Measurements from ENCODE around the gene C20orf173. TPM values are rescaled to one million over a fixed set of nuclear protein-coding genes. Genes with fewer than 3 reads are reported as not detected.
"Not testable (repeated sequence)": the region's sequence is repeated elsewhere in the genome, so short reads cannot be mapped to it uniquely, and the experiment has no call there.

Gene C20orf173
- total RNA-seq, 1 experiment from 2014 or later = not detected

DNA sequence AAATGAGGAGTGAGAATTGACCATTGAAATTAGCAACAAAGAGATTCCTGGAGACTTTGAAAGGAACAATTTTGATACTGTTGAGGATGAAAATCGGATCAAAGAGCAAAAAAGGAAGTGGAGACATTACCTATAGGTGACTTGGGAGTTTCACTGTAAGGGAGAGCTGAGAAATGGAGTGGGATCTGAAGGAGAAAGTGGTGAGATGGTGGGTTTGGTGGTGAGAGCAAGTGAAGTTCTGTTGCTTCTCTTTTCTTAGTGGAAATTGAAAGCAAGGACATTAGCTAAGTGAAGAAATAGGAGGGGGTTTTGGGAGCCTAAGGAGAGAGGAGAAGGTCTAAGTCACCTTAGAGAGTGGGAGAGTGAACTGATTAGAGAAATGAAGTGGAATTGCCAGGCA, 16.7 kb upstream of the C20orf173 start:
- DNase-seq (ENCODE audit: low read depth) = no peak

- DNase-seq (ENCODE audit: low read depth) = peak; percentile 29
These were observed 15.5 kb upstream of the C20orf173 start for GRCh38 chr20:35544941-35545340.

DNA sequence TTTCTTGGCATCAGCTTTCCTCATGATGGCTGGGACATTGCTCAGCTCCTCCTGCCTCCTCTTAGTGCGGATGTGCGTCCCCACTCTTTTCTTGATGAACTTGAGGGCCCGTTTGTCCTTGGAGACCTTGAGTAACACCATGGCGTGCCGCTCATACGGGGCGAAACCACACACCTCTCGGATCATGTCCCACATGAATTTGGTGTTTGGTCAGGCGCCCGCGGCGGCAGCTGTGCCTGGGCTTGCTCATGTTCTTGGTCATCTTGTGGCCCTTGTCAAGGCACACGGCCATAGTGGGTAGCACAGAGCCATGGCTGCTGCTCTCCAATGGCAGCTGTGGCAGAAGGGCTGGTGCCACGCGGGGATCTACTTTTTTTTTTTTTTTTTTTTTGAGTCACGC, 15.0 kb upstream of the C20orf173 start:
- DNase-seq (ENCODE audit: low read depth) = no peak

- no peak for DNase-seq (ENCODE audit: low read depth)
These were observed 13.5 kb upstream of the C20orf173 start for GRCh38 chr20:35542990-35543389.

GRCh38 chr20:35541783-35542662, 12.6 kb upstream of the C20orf173 start, which contains the start of gene ERGIC3:
Gene ERGIC3, plus strand, starts transcription at chr20:35542078. Its CDS starts 20 bp downstream, at chr20:35542098.
- peak; percentile 93 for DNase-seq (ENCODE audit: low read depth)

- DNase-seq (ENCODE audit: low read depth) = peak; percentile 25
These were observed 11.8 kb upstream of the C20orf173 start for GRCh38 chr20:35541118-35541782.

- no peak for DNase-seq (ENCODE audit: low read depth)
These were observed 10.3 kb upstream of the C20orf173 start for GRCh38 chr20:35539756-35540212.

- no peak for DNase-seq (ENCODE audit: low read depth)
These were observed 2.2 kb downstream of the C20orf173 start for GRCh38 chr20:35527122-35527769.

DNA sequence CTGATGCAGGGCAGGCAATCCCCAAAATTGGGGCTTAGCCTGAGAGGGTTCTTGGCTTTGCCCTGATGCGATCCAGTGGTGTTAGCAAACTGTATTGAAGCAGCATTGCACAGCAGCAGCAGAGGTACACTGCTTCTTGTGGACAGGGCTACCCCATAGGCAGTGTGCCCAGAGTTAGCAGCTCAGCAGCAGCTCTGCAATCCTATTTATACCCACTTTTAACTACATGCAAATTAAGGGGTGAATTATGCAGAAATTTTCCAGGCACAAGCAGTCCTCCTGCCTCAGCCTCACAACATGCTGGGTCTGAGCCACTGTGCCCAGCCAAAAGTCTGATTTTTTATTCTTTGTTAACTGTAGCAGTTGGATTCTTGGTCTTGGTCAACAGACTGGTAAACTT, 3.8 kb downstream of the C20orf173 start:
- DNase-seq (ENCODE audit: low read depth) = no peak

DNA sequence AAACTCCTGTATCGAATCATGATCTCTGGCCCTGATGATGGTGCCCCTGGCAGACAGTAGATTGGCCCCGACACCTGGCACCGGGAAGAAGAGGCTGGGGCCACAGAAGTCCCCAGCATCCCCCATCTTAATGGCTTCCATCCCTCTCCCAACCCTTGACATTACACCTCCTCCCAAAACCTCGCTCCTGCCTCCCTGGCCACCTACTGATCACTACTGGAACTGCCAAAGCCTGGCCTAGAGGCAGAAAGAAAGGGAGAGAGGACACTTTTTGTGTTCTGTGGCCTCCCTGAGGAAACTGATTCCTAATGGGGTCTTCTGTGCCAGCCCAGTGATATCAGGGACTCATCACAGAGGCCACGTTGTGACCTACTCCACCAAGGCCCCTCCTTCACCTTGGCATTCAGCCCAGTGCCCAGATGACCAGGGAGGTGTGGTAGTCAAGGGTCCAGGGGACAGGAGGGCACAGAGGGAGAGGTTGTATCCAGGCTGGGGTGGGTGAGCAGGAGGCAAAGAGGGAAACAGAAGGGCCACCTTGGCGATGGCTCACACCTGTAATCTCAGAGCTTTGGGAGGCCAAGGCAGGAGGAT, 6.1 kb downstream of the C20orf173 start:
- DNase-seq (ENCODE audit: low read depth) = peak; percentile 15

DNA sequence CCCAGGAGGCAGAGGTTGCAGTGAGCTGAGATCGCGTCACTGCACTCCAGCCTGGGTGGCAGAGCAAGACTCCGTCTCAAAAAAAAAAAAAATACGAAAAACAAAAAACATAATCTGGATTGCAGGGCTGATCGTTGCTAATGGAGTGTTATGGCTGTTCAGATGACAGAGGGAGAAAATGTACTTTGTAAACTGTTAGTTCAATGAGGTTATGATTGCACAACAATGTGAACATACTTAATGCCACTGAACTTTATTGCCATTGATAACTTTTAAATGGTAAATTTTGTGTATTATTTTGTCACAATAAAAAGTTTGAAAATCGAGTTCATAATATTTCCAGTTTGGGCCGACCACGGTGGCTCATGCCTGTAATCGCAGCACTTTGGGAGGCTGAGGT, 10.5 kb downstream of the C20orf173 start:
- DNase-seq (ENCODE audit: low read depth) = no peak

- DNase-seq (ENCODE audit: low read depth) = not testable (repeated sequence)
These were observed 11.7 kb downstream of the C20orf173 start for GRCh38 chr20:35517767-35518166.

DNA sequence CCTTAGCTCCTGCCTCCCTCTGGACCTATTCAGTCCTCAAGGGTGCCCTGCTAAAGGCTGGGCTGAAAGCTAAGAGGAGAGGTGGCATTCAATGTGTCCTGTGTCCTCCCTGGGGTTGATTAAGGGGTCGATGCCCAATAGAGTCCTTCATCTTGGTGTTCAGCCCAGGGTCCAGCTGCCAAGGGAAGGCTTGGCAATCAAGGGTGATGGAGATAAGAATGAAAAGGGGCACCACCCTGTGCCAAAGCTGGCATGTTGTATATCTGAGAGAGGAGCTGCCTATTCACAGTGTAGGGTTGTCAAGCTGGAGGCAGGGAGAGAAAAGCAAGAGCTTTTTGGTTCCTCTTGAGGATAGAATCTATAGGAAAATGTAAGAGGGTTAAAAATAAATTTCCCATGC, 12.3 kb downstream of the C20orf173 start:
- no peak for DNase-seq (ENCODE audit: low read depth)

DNA sequence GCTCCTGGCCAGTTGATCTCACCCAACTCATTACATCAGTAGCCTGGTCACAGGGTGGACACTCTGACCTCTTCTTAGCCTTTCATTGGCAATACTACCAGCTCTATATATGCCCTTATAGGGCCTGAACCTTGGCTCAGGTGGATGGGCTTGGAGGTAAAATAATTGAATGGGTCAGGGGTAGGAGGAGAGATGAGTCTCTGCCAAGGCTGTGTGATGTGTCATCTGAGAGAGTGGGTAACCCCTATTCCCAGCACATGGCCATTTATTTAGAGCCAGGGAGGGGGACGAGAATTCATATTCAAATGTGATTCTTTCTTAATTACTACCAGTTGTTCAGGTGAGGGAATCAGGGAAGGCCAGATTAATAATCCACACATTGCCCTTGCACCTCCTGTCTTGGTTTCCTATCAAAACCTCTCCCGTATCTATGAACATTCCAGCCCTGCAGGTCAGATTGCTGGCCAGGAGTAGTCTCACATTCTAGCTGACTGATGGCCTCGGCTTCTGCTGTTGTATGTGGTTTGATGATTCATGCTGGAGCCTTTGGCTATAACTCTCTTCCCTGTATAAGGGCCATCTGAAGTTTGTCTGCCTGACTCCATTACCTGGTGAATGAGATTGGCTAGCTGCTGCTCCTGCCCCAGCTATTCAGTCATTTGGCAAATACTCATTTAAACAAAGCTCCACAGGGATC, 13.4 kb downstream of the C20orf173 start:
- peak; percentile 81 for DNase-seq (ENCODE audit: low read depth)

DNA sequence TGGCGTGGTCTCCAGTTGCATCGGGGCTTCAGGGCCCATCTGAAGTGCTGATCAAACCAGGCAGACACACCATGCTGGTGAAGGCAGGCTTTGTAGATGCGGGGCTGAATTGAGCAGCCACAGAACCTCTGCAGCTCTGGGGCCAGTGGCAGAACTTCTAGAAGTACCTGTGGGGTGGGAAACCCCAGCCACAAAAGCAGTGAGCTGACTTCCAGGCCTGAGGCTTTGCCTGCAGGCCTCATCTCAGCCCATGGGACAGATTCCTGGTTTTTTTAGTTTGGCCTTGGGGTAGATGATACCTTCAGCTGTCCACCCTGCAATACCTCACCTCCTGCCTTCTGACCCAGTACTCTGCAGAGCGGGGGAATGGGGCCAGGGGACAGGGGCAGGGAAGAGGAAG, 14.1 kb downstream of the C20orf173 start:
- no peak for DNase-seq (ENCODE audit: low read depth)

- no peak for DNase-seq (ENCODE audit: low read depth)
These were observed 15.0 kb downstream of the C20orf173 start for GRCh38 chr20:35514371-35514932.

- peak; percentile 16 for DNase-seq (ENCODE audit: low read depth)
These were observed 17.5 kb downstream of the C20orf173 start for GRCh38 chr20:35511814-35512420.

DNA sequence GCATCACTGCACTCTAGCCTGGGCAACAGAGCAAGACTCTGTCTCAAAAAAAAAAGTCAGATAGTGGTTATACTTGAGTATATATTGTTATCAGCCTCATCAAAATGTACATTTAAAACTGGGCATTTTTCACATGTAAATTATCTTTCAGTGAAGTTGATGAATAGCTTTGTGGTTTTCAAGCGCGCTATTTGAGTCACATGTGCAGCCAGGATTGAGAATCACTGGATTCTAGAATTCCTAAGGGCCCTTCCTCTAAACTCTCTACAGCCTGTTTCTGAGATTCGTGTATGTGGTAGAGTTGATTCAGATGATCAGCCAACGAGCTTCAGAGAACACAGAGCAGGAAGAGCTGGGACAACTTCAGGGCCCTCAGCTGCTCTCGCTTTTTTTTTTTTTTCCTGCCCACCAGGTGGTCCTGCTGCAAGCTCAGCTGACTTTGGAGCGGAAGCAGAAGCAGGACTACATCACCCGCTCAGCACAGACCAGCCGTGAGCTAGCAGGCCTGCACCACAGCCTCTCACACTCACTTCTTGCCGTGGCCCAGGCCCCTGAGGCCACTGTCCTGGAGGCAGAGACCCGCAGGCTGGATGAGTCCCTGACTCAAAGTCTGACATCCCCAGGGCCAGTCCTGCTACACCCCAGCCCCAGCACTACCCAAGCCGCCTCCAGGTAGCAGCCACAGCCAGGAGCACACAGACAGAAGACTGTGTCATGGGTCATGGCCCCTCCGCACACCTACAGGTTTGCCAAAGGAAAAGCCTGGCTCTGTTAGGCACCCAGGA, 18.3 kb downstream of the C20orf173 start:
- DNase-seq (ENCODE audit: low read depth) = no peak

DNA sequence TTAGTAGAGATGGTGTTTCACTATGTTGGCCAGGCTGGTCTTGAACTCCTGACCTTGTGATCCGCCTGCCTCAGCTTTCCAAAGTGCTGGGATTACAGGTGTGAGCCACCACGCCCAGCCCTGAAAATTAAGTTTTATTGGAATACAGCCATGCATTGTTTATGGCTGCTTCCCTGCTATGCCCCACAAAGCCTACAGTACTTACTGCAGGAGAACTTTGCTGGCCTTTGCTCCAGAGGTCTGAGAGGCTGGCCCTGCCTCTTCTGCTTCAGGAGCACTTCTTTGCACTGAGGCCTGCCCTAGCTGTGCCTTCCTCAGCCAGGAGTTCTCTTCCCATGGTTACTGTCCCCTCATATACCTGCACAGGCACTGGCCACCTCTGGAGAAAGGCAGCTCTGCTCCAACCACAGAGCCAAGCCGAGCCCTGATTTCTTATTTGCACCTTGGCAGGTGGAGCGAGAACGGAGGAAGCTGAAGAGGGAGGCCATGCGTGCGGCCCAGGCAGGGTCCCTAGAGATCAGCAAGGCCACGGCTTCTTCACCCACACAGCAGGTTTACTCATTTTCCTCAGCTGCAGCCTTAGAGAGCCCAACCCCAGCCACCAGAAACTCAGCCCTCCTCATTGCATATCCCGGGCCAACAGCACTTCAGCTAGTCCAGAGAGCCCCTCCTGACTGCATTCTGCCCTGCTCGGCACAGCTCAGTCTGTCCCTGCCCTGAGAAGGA, 20.8 kb downstream of the C20orf173 start:
- no peak for DNase-seq (ENCODE audit: low read depth)
